DOHH2 (cell line): ENCODE data around the gene PCBP3.

ENCODE experiments used
- H3F3A ChIP-seq: fragments of 200-600 bp; sonication (generic), shearing (Covaris generic); 2 replicates; pipeline ENCODE4 v1.6.0; 2016; ENCODE audit warnings: antibody characterized with exemption, mild to moderate bottlenecking; ENCODE audit not compliant: control insufficient read depth, insufficient read depth
- H3K27ac ChIP-seq: fragments of 200-600 bp; sonication (generic); 2 replicates; pipeline ENCODE4 v1.5.1; 2014; ENCODE audit warnings: low read depth, mild to moderate bottlenecking, low read length, moderate library complexity
- H3K27me3 ChIP-seq: fragments of 200-600 bp; sonication (generic); 2 replicates; pipeline ENCODE4 v1.6.1; 2014; ENCODE audit warnings: mild to moderate bottlenecking, low read length, mixed read lengths; ENCODE audit not compliant: control insufficient read depth
- H3K36me3 ChIP-seq: fragments of 200-600 bp; sonication (generic); 2 replicates; pipeline ENCODE4 v1.6.1; 2014; ENCODE audit warnings: mild to moderate bottlenecking, low read length, moderate library complexity, mixed read lengths; ENCODE audit not compliant: control insufficient read depth
- H3K4me1 ChIP-seq: fragments of 200-600 bp; sonication (generic); 2 replicates; pipeline ENCODE4 v1.6.1; 2014; ENCODE audit warnings: mild to moderate bottlenecking, low read length, mixed read lengths; ENCODE audit not compliant: control insufficient read depth
- H3K4me2 ChIP-seq: fragments of 200-600 bp; sonication (generic); 2 replicates; pipeline ENCODE4 v1.6.0; 2014; ENCODE audit warnings: mild to moderate bottlenecking, low read length, moderate library complexity
- H3K4me3 ChIP-seq: fragments of 200-600 bp; sonication (generic); 2 replicates; pipeline ENCODE4 v1.5.1; 2014; ENCODE audit warnings: mild to moderate bottlenecking, low read length, mixed read lengths
- H3K79me2 ChIP-seq: fragments of 200-600 bp; sonication (generic); 2 replicates; pipeline ENCODE4 v1.6.1; 2014; ENCODE audit warnings: mild to moderate bottlenecking, low read length, mixed read lengths; ENCODE audit not compliant: control insufficient read depth
- H3K9me2 ChIP-seq: fragments of 200-600 bp; sonication (generic); replicated peaks from 2 replicates; pipeline ENCODE4 v1.6.1; 2014; ENCODE audit warnings: mild to moderate bottlenecking, low read length, mixed read lengths; ENCODE audit not compliant: control insufficient read depth
- H3K9me3 ChIP-seq: fragments of 200-600 bp; sonication (generic); 2 replicates; pipeline ENCODE4 v1.6.1; 2014; ENCODE audit warnings: antibody characterized with exemption, low read length, mixed read lengths; ENCODE audit not compliant: control insufficient read depth, insufficient read depth
- H4K20me1 ChIP-seq: fragments of 200-600 bp; sonication (generic); 2 replicates; pipeline ENCODE4 v1.6.0; 2014; ENCODE audit warnings: low read depth, mild to moderate bottlenecking, antibody characterized with exemption, low read length, moderate library complexity; ENCODE audit not compliant: control insufficient read depth, insufficient read depth
- EZH2phosphoT487 ChIP-seq: fragments of 200-600 bp; sonication (generic); IDR thresholded peaks from 2 replicates; pipeline ENCODE4 v1.6.1; 2017; ENCODE audit warnings: borderline replicate concordance, mild to moderate bottlenecking, antibody characterized with exemption, low read length, moderate library complexity, mixed read lengths
- TF ChIP-seq, protein P1 (sequence below): fragments of 200-600 bp; sonication (generic); IDR thresholded peaks from one replicate; pipeline ENCODE4 v1.5.1; 2014; ENCODE audit warnings: antibody characterized with exemption, mild to moderate bottlenecking, low read depth, low read length; ENCODE audit not compliant: poor library complexity, severe bottlenecking

Gene PCBP3

DNA sequence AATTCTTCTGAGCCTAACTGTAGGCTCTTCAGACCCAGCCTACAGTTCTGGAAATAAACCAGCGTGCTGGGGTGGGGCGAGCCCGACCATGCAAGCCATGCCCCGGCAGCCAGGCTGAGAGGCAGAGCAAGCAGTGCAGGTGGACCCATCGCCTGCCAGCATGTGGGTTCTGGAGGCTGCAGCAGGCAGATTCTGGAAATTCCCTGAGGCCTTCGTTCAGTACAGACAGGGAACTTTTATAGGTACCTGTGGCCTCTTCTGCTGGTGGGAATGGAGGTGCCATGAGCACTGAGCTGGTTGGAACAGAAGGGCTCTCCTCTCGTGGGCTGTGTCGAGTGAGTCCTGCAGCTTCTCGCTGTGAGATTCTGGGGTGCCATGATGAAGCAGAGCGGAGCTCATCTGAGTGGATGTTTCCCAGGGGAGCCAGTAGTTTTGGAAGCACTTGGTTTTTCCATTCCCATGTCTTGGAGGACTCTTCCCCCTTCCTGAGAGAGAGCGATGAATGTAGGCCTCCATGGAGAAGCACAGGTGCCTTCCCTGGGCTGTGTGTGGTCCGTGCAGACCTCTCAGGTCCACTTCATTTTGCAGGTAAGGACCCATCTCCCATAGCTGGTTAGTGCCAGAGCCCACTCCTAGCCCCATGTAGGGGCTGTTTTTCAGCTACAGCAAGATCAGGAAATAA, 94.1 kb downstream of the PCBP3 start:
- Histone ChIP-seq H3K4me1 (no peaks in the 10 kb centered on the region), H3K4me2 (no peak overlapping the region), H4K20me1 (no peaks in the 10 kb centered on the region), H3K36me3 (no peaks in the 10 kb centered on the region), H3K9me3 (no peaks in the 10 kb centered on the region), H3K27ac (no peak overlapping the region), H3K9me2 (no peaks in the 10 kb centered on the region), H3F3A (no peaks in the 10 kb centered on the region), H3K4me3 (no peak overlapping the region), H3K79me2 (no peaks in the 10 kb centered on the region), H3K27me3 (no peaks in the 10 kb centered on the region)
- TF ChIP-seq, protein P1, sequence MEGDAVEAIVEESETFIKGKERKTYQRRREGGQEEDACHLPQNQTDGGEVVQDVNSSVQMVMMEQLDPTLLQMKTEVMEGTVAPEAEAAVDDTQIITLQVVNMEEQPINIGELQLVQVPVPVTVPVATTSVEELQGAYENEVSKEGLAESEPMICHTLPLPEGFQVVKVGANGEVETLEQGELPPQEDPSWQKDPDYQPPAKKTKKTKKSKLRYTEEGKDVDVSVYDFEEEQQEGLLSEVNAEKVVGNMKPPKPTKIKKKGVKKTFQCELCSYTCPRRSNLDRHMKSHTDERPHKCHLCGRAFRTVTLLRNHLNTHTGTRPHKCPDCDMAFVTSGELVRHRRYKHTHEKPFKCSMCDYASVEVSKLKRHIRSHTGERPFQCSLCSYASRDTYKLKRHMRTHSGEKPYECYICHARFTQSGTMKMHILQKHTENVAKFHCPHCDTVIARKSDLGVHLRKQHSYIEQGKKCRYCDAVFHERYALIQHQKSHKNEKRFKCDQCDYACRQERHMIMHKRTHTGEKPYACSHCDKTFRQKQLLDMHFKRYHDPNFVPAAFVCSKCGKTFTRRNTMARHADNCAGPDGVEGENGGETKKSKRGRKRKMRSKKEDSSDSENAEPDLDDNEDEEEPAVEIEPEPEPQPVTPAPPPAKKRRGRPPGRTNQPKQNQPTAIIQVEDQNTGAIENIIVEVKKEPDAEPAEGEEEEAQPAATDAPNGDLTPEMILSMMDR: no peak
- no peak for TF ChIP-seq EZH2phosphoT487

DNA sequence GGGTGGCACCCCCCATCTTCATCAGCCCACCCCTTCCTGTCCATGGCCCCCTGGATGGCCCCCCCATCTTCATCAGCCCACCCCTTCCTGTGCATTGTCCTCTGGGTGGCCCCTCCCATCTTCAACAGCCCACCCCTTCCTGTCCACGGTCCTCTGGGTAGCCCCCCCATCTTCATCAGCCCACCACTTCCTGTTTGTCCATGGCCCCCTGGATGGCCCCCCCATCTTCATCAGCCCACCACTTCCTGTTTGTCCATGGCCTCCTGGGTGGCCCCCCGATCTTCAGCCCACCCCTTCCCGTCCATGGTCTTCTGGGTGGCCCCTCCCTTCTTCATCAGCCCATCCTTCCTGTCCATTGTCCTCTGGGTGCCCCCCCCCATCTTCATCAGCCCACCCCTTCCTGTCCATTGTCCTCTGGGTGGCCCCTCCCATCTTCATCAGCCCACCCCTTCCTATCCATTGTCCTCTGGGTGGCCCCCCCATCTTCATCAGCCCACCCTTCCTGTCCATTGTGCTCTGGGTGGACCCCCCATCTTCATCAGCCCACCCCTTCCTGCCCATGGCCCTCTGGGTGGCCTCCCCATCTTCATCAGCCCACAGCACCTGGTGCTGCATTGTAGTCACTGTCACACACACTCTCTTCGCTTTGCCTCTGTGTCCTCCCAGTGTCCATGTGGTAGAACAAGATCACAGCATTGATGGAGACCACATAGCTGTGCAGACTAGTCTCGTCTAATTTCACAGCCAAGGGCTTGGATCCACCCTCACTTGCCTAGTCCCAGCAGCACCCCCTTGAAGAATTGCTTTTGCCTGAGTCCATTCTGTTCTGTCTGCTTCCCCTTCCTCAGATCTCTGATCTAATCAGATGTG, 95.9 kb downstream of the PCBP3 start:
- no peaks in the 10 kb centered on the region for H3K4me1 ChIP-seq
- H3K9me3 ChIP-seq: no peaks in the 10 kb centered on the region
- H3K4me2 ChIP-seq: no peak overlapping the region
- H3K9me2 ChIP-seq: no peaks in the 10 kb centered on the region
- no peak for TF ChIP-seq EZH2phosphoT487
- TF ChIP-seq, protein P1: no peak
- H3K36me3 ChIP-seq: no peaks in the 10 kb centered on the region
- no peaks in the 10 kb centered on the region for H4K20me1 ChIP-seq
- H3K79me2 ChIP-seq: no peaks in the 10 kb centered on the region
- no peak overlapping the region for H3K4me3 ChIP-seq
- no peak overlapping the region for H3K27ac ChIP-seq
- no peaks in the 10 kb centered on the region for H3K27me3 ChIP-seq
- H3F3A ChIP-seq: no peaks in the 10 kb centered on the region

DNA sequence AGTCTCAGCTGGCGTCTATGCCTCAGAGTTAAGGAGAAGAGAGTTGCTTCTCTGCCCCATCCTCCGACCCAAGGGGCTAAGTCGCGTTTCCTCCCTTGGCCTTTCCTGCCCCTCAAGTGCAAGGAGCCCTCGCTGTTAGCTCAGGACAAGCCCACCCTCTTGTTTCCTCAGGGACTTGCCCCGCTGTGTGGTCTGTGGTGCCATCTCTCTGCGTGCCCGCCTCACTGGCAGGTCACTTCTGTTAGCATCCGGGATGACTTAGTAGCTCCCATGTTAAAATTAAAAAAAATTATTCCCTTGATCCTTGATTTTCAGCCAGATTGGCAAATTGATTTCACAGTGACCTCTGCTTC, 96.5 kb downstream of the PCBP3 start:
- H3K9me3 ChIP-seq: no peaks in the 10 kb centered on the region
- H3K4me1 ChIP-seq: no peaks in the 10 kb centered on the region
- H3K27ac ChIP-seq: no peak overlapping the region
- H3K27me3 ChIP-seq: no peaks in the 10 kb centered on the region
- H3K9me2 ChIP-seq: no peaks in the 10 kb centered on the region
- no peak overlapping the region for H3K4me3 ChIP-seq
- H4K20me1 ChIP-seq: no peaks in the 10 kb centered on the region
- H3K4me2 ChIP-seq: no peak overlapping the region
- no peaks in the 10 kb centered on the region for H3K36me3 ChIP-seq
- no peaks in the 10 kb centered on the region for H3F3A ChIP-seq
- TF ChIP-seq, protein P1: no peak
- no peak for TF ChIP-seq EZH2phosphoT487
- no peaks in the 10 kb centered on the region for H3K79me2 ChIP-seq
